GM12878 (cell line): Measurements from ENCODE around the gene CENPP. TPM values are rescaled to one million over a fixed set of nuclear protein-coding genes. Genes with fewer than 3 reads are reported as not detected.

ENCODE experiments used
- ATAC-seq: fragments of 200-7000 bp; cut with Tn5 transposase; 3 replicates; pipeline ENCODE4 v1.9.1; 2020; ENCODE audit warnings: mild to moderate bottlenecking, moderate library complexity
- BruUV-seq: library from RNA; stranded (reverse); fragments of 400-500 nt; replicated peaks from 2 replicates; lab custom pipeline; 2021; lab: Mats Ljungman, UMichigan
- CTCF ChIA-PET: fragments of 300-600 bp; sonication (Branson Sonifier 250); formaldehyde crosslinking; extraction: SDS; loops from one replicate; lab custom pipeline; 2021; ENCODE audit warnings: inconsistent platforms; lab: Yijun Ruan, JAX
- POLR2A ChIA-PET: fragments of 350-600 bp; formaldehyde crosslinking; extraction: SDS; loops from one replicate; lab custom pipeline; 2021; ENCODE audit warnings: inconsistent platforms; lab: Charles Lee
- RAD21 ChIA-PET: fragments of 300-600 bp; sonication (Branson Sonifier 250); formaldehyde crosslinking; loops from one replicate; lab custom pipeline; 2023; ENCODE audit warnings: antibody characterized with exemption; ENCODE audit not compliant: unreplicated experiment; lab: Charles Lee
- SMC1A ChIA-PET: fragments of 300-600 bp; sonication (Branson Sonifier 250); formaldehyde crosslinking; loops from one replicate; lab custom pipeline; 2023; ENCODE audit not compliant: unreplicated experiment, uncharacterized antibody; lab: Charles Lee
- DNase-seq: peaks from one replicate; pipeline ENCODE4 v3.0.0-alpha.2; 2011; ENCODE audit warnings: low read depth, low spot score
- FAIRE-seq: peaks from 3 replicates; lab custom pipeline; 2011; peaks lifted over from hg19 to GRCh38; lab: Jason Lieb, UNC
- H2AFZ ChIP-seq: 2 replicates; pipeline ENCODE4 v1.6.0; 2011; ENCODE audit warnings: low read depth, low read length, control low read depth; ENCODE audit not compliant: control insufficient read depth
- H3K27ac ChIP-seq: 2 replicates; pipeline ENCODE4 v1.5.1; 2011; ENCODE audit warnings: control low read depth; ENCODE audit not compliant: control insufficient read depth, insufficient read depth
- H3K27me3 ChIP-seq, 2 experiments: replicated peaks in 1 of 2; 2 replicates each; pipeline versions ENCODE4 v1.6.0 to v1.6.1; 2011; ENCODE audit warnings: low read length in 1 of 2; ENCODE audit not compliant: control insufficient read depth in 2 of 2, insufficient read depth in 2 of 2
- H3K36me3 ChIP-seq, 2 experiments: 2 replicates each; pipeline ENCODE4 v1.5.1; 2011; ENCODE audit warnings: low read length in 1 of 2; ENCODE audit not compliant: control insufficient read depth in 2 of 2, insufficient read depth in 2 of 2
- H3K4me1 ChIP-seq: 2 replicates; pipeline ENCODE4 v1.6.1; 2011; ENCODE audit warnings: mild to moderate bottlenecking, low read length, moderate library complexity, mixed read lengths; ENCODE audit not compliant: control insufficient read depth, insufficient read depth
- H3K4me2 ChIP-seq: 2 replicates; pipeline ENCODE4 v1.6.0; 2011; ENCODE audit warnings: control low read depth; ENCODE audit not compliant: control insufficient read depth, insufficient read depth
- H3K4me3 ChIP-seq: fragments of 200-600 bp; sonication (generic); 2 replicates; pipeline ENCODE4 v1.5.1; 2016
- H3K79me2 ChIP-seq: 2 replicates; pipeline ENCODE4 v1.6.0; 2011; ENCODE audit warnings: low read length; ENCODE audit not compliant: control insufficient read depth, insufficient read depth
- H3K9ac ChIP-seq: 2 replicates; pipeline ENCODE4 v1.8.0; 2011; ENCODE audit warnings: low read length, control low read depth, mixed read lengths; ENCODE audit not compliant: control insufficient read depth, insufficient read depth
- H3K9me3 ChIP-seq: replicated peaks from 3 replicates; pipeline ENCODE4 v1.5.1; 2011; ENCODE audit warnings: mild to moderate bottlenecking, low read length; ENCODE audit not compliant: control insufficient read depth, insufficient read depth
- H4K20me1 ChIP-seq: 2 replicates; pipeline ENCODE4 v1.6.0; 2011; ENCODE audit not compliant: control insufficient read depth, insufficient read depth
- IRF3 ChIP-seq: fragments of 450-650 bp; IDR thresholded peaks from 2 replicates; pipeline ENCODE4 v1.6.1; 2014; ENCODE audit warnings: mild to moderate bottlenecking
- NBN ChIP-seq: fragments of 450-650 bp; IDR thresholded peaks from 2 replicates; pipeline ENCODE4 v1.6.1; 2016
- PML ChIP-seq: IDR thresholded peaks from 2 replicates; pipeline ENCODE4 v1.6.1; 2012; ENCODE audit warnings: low read length, inconsistent platforms
- POLR2A ChIP-seq: IDR thresholded peaks from 2 replicates; pipeline ENCODE4 v1.6.1; 2011; ENCODE audit warnings: low read depth, mild to moderate bottlenecking, low read length
- RAD51 ChIP-seq: fragments of 450-650 bp; IDR thresholded peaks from 2 replicates; pipeline ENCODE4 v1.6.1; 2016; ENCODE audit warnings: moderate library complexity, mild to moderate bottlenecking, inconsistent platforms
- RCOR1 ChIP-seq: conservative IDR thresholded peaks from 2 replicates; pipeline ENCODE4 v1.6.1; 2012; ENCODE audit warnings: low read depth, low read length, improper control_type of control experiment
- SMARCA5 ChIP-seq: fragments of 450-650 bp; IDR thresholded peaks from 2 replicates; pipeline ENCODE4 v1.6.1; 2017; ENCODE audit warnings: mild to moderate bottlenecking
- YY1 ChIP-seq: IDR thresholded peaks from 2 replicates; pipeline ENCODE4 v1.6.1; 2011; ENCODE audit warnings: low read depth, mild to moderate bottlenecking, low read length
- WGBS: methylation state at CpG from one replicate; pipeline ENCODE4 v1.1.6; 2016; ENCODE audit warnings: low lambda C conversion rate; ENCODE audit not compliant: insufficient replicate concordance, insufficient coverage; ENCODE audit errors: missing lambda C conversion rate; 5-methylcytosine and 5-hydroxymethylcytosine counted together
- in situ Hi-C: fragments of 300-500 bp; cut with MboI; formaldehyde crosslinking; loops from 9 replicates; pipeline ENCODE4 v1.14.3; 2018; ENCODE audit warnings: mixed read lengths
- intact Hi-C: fragments of 100-400 bp; cut with micrococcal nuclease; formaldehyde crosslinking; loops from one replicate; pipeline ENCODE4 v1.14.2; 2022; ENCODE audit not compliant: unreplicated experiment
- polyA plus RNA-seq, 11 experiments: library from polyadenylated mRNA; depleted of rRNA in 4 of 11; unstranded in 6 of 11; stranded (reverse) in 5 of 11; fragments of >200 nt; fragmentation: Nextera tagmentation in 4 of 11; fragmentation: Illumina TruSeq in 1 of 11; extraction: Ambion mirVana in 4 of 11; extraction: Trizol in 1 of 11; gene quantifications; 1 replicate in 1 of 11; 2 replicates in 10 of 11; pipeline versions ENCODE4 v1.2.1 to v1.2.3, GENCODE V29; 2011 to 2016; ENCODE audit warnings: inconsistent platforms in 2 of 11, missing spikeins in 2 of 11, low read depth in 1 of 11
- total RNA-seq, 4 experiments: library from RNA; depleted of rRNA in 3 of 4; stranded (reverse); fragments of >200 nt in 3 of 4; fragmentation: Illumina TruSeq in 1 of 4; extraction: Trizol in 1 of 4; gene quantifications; 2 replicates each; pipeline versions ENCODE4 v1.2.1 to v1.2.3, GENCODE V29; 2013 to 2021
- TF ChIP-seq, protein P1 (sequence below): fragments of 450-650 bp; IDR thresholded peaks from 2 replicates; pipeline ENCODE4 v1.6.1; 2017; ENCODE audit warnings: borderline replicate concordance
- TF ChIP-seq, protein P2 (sequence below): IDR thresholded peaks from 2 replicates; pipeline ENCODE4 v1.6.1; 2011; ENCODE audit warnings: borderline replicate concordance, low read depth, mild to moderate bottlenecking, moderate library complexity, low read length; ENCODE audit not compliant: insufficient read depth, poor library complexity, severe bottlenecking

Gene CENPP
- total and polyA plus RNA-seq, 10 of the 15 experiments (the other 5 are each of a cell fraction or from before 2014, with no cell fraction given), result 9.4 to 31.4 (median 19.8) TPM

DNA sequence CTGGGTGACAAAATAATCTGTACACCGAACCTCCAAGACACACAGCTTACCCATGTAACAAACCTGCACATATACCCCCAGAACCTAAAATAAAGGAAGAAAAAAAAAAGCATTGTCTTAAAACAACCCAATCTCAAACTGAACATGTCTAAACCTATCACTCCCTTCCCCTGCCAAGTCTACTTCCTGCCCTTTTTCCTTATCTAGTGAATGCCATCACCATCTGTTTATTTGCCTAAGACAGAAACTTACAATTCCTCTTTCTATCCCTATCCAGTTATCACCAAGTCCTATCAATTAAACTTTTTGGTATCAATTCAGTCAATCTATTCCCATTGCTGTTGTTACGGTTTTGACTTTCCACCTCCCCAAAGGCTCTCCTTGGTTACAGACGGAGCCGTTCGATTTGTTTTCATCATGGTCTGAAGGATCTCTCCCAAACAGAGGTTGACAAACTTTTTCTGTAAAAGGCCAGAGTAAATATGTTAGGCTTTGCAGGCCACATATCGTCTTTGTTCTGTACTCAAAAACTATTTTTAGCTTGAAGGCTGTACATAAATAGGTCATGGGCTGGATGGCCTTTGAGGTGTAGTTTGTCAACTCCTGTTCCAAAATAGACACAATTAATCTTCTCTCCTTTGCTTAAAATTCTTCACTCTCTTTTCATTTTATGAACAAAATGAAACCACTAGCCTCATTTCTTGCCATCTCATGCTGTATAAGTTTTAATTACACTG is 12.7 kb upstream of the CENPP start:
- in situ Hi-C loops, result no loop called here
- RAD21 ChIA-PET, result interaction anchor here (1.0 to 1.2 kb wide), 2 partner anchors 172 to 308 kb away, joined by 3 read pairs; no protein-coding TSS in a partner anchor

More for the DNA sequence above, 12.7 kb upstream of the CENPP start:
- intact Hi-C loops, result no loop called here
- Histone ChIP-seq H3K4me1 (peaks cover under 1% of the 10 kb centered on the region; the same call in 1 of the 2 replicates), H3K27ac (no peak overlapping the region), H3K27me3 (no peaks in the 10 kb centered on the region), H2AFZ (no peak overlapping the region), H3K36me3 (peaks cover 7 to 38% of the 10 kb centered on the region in 2 experiments), H4K20me1 (no peaks in the 10 kb centered on the region), H3K9me3 (no peaks in the 10 kb centered on the region), H3K4me2 (no peak overlapping the region), H3K9ac (no peak overlapping the region), H3K4me3 (no peak overlapping the region), H3K79me2 (no peaks in the 10 kb centered on the region)
- ChIA-PET SMC1A (interaction anchor here (1.3 to 1.5 kb wide), 3 partner anchors 10 to 22 kb away, joined by 4 to 6 read pairs (median 5); no protein-coding TSS in a partner anchor), POLR2A (interaction anchor here (0.6 to 1.3 kb wide), 3 partner anchors 11 to 222 kb away, joined by 3 read pairs; no protein-coding TSS in a partner anchor), CTCF (interaction anchor here (0.8 to 1.5 kb wide), 4 partner anchors 8 to 173 kb away, joined by 3 to 5 read pairs (median 4); no protein-coding TSS in a partner anchor)
- ATAC-seq, result no peak
- BruUV-seq, result no TSS peak
- TF ChIP-seq, protein P1, sequence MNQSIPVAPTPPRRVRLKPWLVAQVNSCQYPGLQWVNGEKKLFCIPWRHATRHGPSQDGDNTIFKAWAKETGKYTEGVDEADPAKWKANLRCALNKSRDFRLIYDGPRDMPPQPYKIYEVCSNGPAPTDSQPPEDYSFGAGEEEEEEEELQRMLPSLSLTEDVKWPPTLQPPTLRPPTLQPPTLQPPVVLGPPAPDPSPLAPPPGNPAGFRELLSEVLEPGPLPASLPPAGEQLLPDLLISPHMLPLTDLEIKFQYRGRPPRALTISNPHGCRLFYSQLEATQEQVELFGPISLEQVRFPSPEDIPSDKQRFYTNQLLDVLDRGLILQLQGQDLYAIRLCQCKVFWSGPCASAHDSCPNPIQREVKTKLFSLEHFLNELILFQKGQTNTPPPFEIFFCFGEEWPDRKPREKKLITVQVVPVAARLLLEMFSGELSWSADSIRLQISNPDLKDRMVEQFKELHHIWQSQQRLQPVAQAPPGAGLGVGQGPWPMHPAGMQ, result no peak
- TF ChIP-seq IRF3 (no peak), POLR2A (no peak), RAD51 (no peak), NBN (no peak), PML (no peak), SMARCA5 (no peak), RCOR1 (no peak), YY1 (no peak)
- TF ChIP-seq, protein P2, sequence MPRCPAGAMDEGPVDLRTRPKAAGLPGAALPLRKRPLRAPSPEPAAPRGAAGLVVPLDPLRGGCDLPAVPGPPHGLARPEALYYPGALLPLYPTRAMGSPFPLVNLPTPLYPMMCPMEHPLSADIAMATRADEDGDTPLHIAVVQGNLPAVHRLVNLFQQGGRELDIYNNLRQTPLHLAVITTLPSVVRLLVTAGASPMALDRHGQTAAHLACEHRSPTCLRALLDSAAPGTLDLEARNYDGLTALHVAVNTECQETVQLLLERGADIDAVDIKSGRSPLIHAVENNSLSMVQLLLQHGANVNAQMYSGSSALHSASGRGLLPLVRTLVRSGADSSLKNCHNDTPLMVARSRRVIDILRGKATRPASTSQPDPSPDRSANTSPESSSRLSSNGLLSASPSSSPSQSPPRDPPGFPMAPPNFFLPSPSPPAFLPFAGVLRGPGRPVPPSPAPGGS, result no peak
- 82% methylated on average over 6 of the region's 6 CpGs for WGBS
- no peak for DNase-seq
- FAIRE-seq, result no peak
